ENCODE data around the gene MAD1L1.

MAD1L1 gene

DNA sequence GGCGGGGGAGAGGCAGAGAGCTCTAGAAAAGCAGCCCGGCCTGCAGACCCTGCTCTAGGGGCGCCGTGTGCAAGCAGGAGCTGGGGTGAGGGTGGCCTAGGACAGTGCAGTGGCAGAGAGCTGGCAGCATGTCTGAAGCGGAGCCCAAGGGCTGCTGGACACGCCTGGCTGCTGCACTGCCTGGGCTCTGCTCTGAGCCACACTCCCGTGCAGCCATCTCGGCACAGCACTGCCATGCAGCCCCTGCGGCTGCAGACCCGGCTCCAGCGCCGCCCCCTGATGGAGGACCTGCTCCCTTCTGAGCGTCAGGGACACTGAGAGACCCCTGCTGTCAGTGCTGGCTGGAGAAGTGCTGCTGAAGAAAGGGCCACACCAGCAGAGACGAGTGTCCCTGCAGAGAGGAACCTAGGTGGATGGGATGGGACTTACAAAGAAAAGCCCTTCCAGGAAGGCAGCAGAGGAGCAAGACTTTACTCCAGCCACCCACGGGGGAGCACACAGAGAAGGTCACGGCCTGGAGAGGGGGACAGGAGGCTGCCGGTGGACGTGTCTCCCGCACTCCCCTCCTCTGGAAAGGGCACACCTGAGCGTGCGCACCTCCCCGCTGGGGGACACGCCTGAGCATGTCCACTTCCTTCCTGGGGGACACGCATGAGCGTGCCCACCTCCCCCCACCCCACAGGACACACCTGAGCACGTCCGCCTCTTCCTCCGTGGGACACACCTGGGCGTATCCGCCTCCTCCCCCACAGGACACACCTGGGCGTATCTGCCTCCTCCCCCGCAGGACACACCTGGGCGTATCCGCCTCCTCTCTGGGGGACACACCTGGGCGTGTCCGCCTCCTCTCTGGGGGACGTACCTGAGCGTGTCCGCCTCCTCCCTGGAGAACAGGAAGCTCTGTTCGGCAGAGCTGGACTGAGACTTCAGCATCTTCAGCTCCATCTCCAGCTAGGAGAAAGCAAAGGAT is 252.9 kb downstream of the MAD1L1 start:
- Histone ChIP-seq H3K27ac (ENCODE audit: low read length) (no peak overlapping the region), H3K36me3 (ENCODE audit: insufficient read depth, low read length) (peaks cover 43% of the 10 kb centered on the region), H4K20me1 (ENCODE audit: insufficient read depth, low read length) (peaks cover 5% of the 10 kb centered on the region), H3K4me2 (ENCODE audit: insufficient read depth, low read length) (no peak overlapping the region), H2AFZ (ENCODE audit: low read depth, low read length) (no peak overlapping the region), H3K4me1 (ENCODE audit: insufficient read depth, low read length) (no peaks in the 10 kb centered on the region), H3K4me3 (ENCODE audit: low read depth in 1 of 2, low read length in 2 of 2) (no peak overlapping the region), H3K79me2 (ENCODE audit: insufficient read depth, low read length) (no peaks in the 10 kb centered on the region), H3K9me3 (ENCODE audit: insufficient read depth, low read length, severe bottlenecking) (no peaks in the 10 kb centered on the region), H3K9ac (ENCODE audit: low read depth, low read length) (no peak overlapping the region), H3K27me3 (ENCODE audit: insufficient read depth, low read length, poor library complexity) (no peaks in the 10 kb centered on the region)
- no peak for DNase-seq
- no peak for TF ChIP-seq EZH2 (IDR thresholded peaks at IDR 0.05; ENCODE audit: borderline replicate concordance, low read depth, low read length, severe bottlenecking)
- TF ChIP-seq, protein P1, sequence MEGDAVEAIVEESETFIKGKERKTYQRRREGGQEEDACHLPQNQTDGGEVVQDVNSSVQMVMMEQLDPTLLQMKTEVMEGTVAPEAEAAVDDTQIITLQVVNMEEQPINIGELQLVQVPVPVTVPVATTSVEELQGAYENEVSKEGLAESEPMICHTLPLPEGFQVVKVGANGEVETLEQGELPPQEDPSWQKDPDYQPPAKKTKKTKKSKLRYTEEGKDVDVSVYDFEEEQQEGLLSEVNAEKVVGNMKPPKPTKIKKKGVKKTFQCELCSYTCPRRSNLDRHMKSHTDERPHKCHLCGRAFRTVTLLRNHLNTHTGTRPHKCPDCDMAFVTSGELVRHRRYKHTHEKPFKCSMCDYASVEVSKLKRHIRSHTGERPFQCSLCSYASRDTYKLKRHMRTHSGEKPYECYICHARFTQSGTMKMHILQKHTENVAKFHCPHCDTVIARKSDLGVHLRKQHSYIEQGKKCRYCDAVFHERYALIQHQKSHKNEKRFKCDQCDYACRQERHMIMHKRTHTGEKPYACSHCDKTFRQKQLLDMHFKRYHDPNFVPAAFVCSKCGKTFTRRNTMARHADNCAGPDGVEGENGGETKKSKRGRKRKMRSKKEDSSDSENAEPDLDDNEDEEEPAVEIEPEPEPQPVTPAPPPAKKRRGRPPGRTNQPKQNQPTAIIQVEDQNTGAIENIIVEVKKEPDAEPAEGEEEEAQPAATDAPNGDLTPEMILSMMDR (IDR thresholded peaks at IDR 0.05; ENCODE audit: borderline replicate concordance, extremely low read depth, low read length, poor library complexity, severe bottlenecking): no peak
- ATAC-seq (ENCODE audit: insufficient read depth, low read depth): no peak

DNA sequence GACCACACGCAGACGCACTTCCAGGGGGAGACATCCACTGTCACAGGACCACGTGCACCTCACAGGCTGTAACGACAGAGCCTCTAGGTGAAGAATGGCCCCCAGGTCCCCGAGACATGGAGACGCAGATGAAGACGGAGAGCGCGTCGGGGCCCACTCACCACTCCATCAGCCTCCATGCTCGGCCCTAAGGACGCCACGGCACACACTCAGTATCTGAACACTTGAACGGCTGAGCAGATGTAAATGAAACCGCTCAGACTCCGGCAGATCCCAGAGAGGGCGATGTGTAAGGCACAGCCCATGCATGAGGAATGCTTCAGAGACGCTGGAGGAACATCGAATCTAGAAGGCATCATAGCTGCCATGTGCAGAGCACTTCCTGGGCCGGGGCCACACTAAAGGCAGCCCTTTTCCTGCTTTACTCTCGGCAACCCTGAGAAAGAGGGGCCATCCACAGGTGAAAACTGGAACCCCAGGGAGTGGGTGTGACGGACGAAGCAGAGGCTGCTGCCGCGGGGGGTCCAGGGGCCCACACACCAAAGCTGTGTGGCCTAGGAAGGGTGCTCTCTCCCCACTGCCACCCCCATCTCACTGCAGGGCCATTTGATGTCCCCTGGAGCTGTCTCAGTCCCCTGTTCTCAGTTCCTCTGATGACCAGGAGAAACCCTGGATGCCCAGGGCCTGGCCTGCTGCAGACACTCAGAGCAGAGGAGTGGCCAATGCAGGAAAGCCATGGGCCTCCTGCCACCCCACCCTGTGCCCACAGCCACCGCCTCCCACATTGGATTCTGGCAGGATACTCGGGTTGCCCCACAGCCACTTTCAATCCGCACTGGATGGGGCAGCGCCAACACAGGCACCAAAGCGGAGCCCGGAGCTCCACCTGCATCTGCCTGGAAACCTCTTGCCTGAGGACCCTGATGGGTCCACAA is 253.8 kb downstream of the MAD1L1 start:
- no peak overlapping the region for H2AFZ ChIP-seq (ENCODE audit: low read depth, low read length)
- no peak for TF ChIP-seq EZH2 (IDR thresholded peaks at IDR 0.05; ENCODE audit: borderline replicate concordance, low read depth, low read length, severe bottlenecking)
- TF ChIP-seq, protein P1 (IDR thresholded peaks at IDR 0.05; ENCODE audit: borderline replicate concordance, extremely low read depth, low read length, poor library complexity, severe bottlenecking): no peak
- H3K4me1 ChIP-seq (ENCODE audit: insufficient read depth, low read length): no peaks in the 10 kb centered on the region
- peaks cover 45% of the 10 kb centered on the region for H3K36me3 ChIP-seq (ENCODE audit: insufficient read depth, low read length)
- H3K27me3 ChIP-seq (ENCODE audit: insufficient read depth, low read length, poor library complexity): no peaks in the 10 kb centered on the region
- H3K4me3 ChIP-seq (ENCODE audit: low read depth in 1 of 2, low read length in 2 of 2): no peak overlapping the region
- H3K27ac ChIP-seq (ENCODE audit: low read length): no peak overlapping the region
- H3K79me2 ChIP-seq (ENCODE audit: insufficient read depth, low read length): no peaks in the 10 kb centered on the region
- no peak for ATAC-seq (ENCODE audit: insufficient read depth, low read depth)
- DNase-seq: no peak
- H3K9me3 ChIP-seq (ENCODE audit: insufficient read depth, low read length, severe bottlenecking): no peaks in the 10 kb centered on the region
- no peak overlapping the region for H3K9ac ChIP-seq (ENCODE audit: low read depth, low read length)
- H3K4me2 ChIP-seq (ENCODE audit: insufficient read depth, low read length): no peak overlapping the region
- H4K20me1 ChIP-seq (ENCODE audit: insufficient read depth, low read length): peaks cover 11% of the 10 kb centered on the region

DNA sequence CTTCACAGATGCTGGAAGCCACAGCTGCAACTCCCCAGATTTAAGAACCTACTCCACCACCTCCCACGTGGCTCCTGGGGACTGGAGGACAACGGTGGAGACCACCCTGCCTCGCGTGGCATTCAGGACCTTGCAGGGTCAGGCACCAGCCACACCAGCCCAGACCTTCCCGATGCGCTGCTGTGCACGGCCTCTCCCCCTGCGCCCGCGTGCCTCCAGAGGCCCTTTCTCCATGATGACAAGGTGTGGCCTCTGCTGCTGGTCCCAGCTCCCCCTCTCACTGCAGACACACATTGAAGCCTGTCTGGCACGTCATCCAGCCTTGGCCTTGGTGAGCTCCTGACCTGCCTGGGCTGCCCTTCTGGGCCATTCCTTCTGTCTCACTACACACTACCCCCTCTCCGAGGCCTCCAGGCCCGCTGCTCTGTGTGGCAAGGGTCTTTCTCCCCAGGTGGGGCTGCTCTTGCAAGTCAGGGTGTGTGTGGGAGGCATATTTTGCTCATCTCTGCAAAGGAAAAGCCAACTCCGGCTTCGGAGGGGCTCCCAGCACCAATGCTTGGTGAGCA is 254.8 kb downstream of the MAD1L1 start:
- H3K27ac ChIP-seq (ENCODE audit: low read length): no peak overlapping the region
- H3K4me3 ChIP-seq (ENCODE audit: low read depth in 1 of 2, low read length in 2 of 2): no peak overlapping the region
- TF ChIP-seq, protein P1 (IDR thresholded peaks at IDR 0.05; ENCODE audit: borderline replicate concordance, extremely low read depth, low read length, poor library complexity, severe bottlenecking): no peak
- TF ChIP-seq EZH2 (IDR thresholded peaks at IDR 0.05; ENCODE audit: borderline replicate concordance, low read depth, low read length, severe bottlenecking): no peak
- H3K9me3 ChIP-seq (ENCODE audit: insufficient read depth, low read length, severe bottlenecking): no peaks in the 10 kb centered on the region
- H3K4me1 ChIP-seq (ENCODE audit: insufficient read depth, low read length): no peaks in the 10 kb centered on the region
- H2AFZ ChIP-seq (ENCODE audit: low read depth, low read length): no peak overlapping the region
- DNase-seq (no peak), ATAC-seq (ENCODE audit: insufficient read depth, low read depth) (no peak)
- no peaks in the 10 kb centered on the region for H3K79me2 ChIP-seq (ENCODE audit: insufficient read depth, low read length)
- no peak overlapping the region for H3K9ac ChIP-seq (ENCODE audit: low read depth, low read length)
- H3K4me2 ChIP-seq (ENCODE audit: insufficient read depth, low read length): no peak overlapping the region
- H3K27me3 ChIP-seq (ENCODE audit: insufficient read depth, low read length, poor library complexity): no peaks in the 10 kb centered on the region
- H4K20me1 ChIP-seq (ENCODE audit: insufficient read depth, low read length): peaks cover 18% of the 10 kb centered on the region
- H3K36me3 ChIP-seq (ENCODE audit: insufficient read depth, low read length): peaks cover 55% of the 10 kb centered on the region

All from DND-41 (cell line).